PFSK-1 (cell line): ENCODE measurements around the gene RNU6-8.

ENCODE experiments used
- FOXP2 ChIP-seq: optimal IDR thresholded peaks from 2 replicates; pipeline ENCODE3; 2011; ENCODE audit warnings: borderline replicate concordance, control low read depth, inconsistent platforms; ENCODE audit not compliant: insufficient read depth; ENCODE audit errors: extremely low read length, extremely low read depth
- POLR2AphosphoS5 ChIP-seq: IDR thresholded peaks from 2 replicates; pipeline ENCODE4 v1.6.1; 2012; ENCODE audit warnings: low read depth, mild to moderate bottlenecking, control low read depth, low read length, moderate library complexity
- REST ChIP-seq, 2 experiments: IDR thresholded peaks; 2 replicates each; pipeline versions ENCODE4 v1.6.1 to v1.8.0; 2011 to 2012; ENCODE audit warnings: low read depth in 2 of 2, low read length in 2 of 2, control low read depth in 1 of 2, inconsistent platforms in 1 of 2, mild to moderate bottlenecking in 1 of 2, moderate library complexity in 1 of 2; ENCODE audit not compliant: insufficient read depth in 1 of 2
- SIN3A ChIP-seq: IDR thresholded peaks from 2 replicates; pipeline ENCODE4 v1.6.1; 2012; ENCODE audit warnings: mild to moderate bottlenecking, low read length, moderate library complexity, borderline replicate concordance; ENCODE audit not compliant: insufficient read depth
- TAF1 ChIP-seq: IDR thresholded peaks from 2 replicates; pipeline ENCODE4 v1.6.1; 2012; ENCODE audit warnings: low read length, control low read depth, borderline replicate concordance; ENCODE audit not compliant: insufficient read depth

RNU6-8 gene

GRCh38 chr14:32189811-32190210, 13.3 kb downstream of the RNU6-8 start:
- TF ChIP-seq SIN3A (no peak), REST (IDR thresholded peaks at IDR 0.05; ENCODE audit: insufficient read depth in 1 of 2, low read depth in 2 of 2, low read length in 2 of 2) (no peak), TAF1 (no peak), FOXP2 (no peak), POLR2AphosphoS5 (no peak)

- no peak for TF ChIP-seq TAF1
- no peak for TF ChIP-seq SIN3A
- no peak for TF ChIP-seq REST (IDR thresholded peaks at IDR 0.05; ENCODE audit: insufficient read depth in 1 of 2, low read depth in 2 of 2, low read length in 2 of 2)
- TF ChIP-seq POLR2AphosphoS5 = no peak
- TF ChIP-seq FOXP2 = no peak
Observed at GRCh38 chr14:32186248-32186647, 16.8 kb downstream of the RNU6-8 start.

- TF ChIP-seq TAF1 (no peak), REST (IDR thresholded peaks at IDR 0.05; ENCODE audit: insufficient read depth in 1 of 2, low read depth in 2 of 2, low read length in 2 of 2) (no peak), FOXP2 (no peak), SIN3A (no peak), POLR2AphosphoS5 (no peak)
Observed at GRCh38 chr14:32185097-32185496, 18.0 kb downstream of the RNU6-8 start.

- TF ChIP-seq FOXP2 (no peak), POLR2AphosphoS5 (no peak), SIN3A (no peak), TAF1 (no peak), REST (IDR thresholded peaks at IDR 0.05; ENCODE audit: insufficient read depth in 1 of 2, low read depth in 2 of 2, low read length in 2 of 2) (no peak)
Observed at GRCh38 chr14:32183151-32184058, 19.7 kb downstream of the RNU6-8 start.

GRCh38 chr14:32171469-32171868, 31.6 kb downstream of the RNU6-8 start:
- TF ChIP-seq TAF1 (no peak), SIN3A (no peak), POLR2AphosphoS5 (no peak), FOXP2 (no peak), REST (IDR thresholded peaks at IDR 0.05; ENCODE audit: insufficient read depth in 1 of 2, low read depth in 2 of 2, low read length in 2 of 2) (no peak)
